CD1c-positive myeloid dendritic cell (primary cell): ENCODE results near the gene DNPEP.
A peak's percentile ranks its signal among the peaks of the same experiment; 100 is the strongest.

Experiments used
- DNase-seq: peaks from one replicate; pipeline ENCODE4 v3.0.0-alpha.2; 2016; ENCODE audit errors: extremely low spot score

Gene DNPEP

DNA sequence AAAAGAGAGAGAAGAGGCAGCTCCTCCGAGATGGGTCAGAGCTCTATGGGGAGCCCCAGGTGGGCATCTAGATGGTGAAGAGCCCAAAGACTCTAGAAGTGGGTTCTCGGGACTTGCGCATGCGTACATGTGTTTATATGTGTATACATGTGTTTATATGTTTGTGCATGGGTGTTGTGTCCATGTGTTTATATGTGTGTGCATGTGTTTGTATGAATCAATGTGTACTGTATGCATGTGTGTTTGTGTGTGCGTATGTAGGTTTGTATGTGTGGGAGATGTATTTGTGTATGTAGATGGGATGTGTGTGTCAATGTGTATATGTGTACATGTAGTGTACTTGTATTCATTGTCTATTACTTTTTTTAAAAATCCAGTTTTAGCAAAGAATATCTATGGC lies 25.6 kb downstream of the DNPEP start:
- no peak for DNase-seq

DNA sequence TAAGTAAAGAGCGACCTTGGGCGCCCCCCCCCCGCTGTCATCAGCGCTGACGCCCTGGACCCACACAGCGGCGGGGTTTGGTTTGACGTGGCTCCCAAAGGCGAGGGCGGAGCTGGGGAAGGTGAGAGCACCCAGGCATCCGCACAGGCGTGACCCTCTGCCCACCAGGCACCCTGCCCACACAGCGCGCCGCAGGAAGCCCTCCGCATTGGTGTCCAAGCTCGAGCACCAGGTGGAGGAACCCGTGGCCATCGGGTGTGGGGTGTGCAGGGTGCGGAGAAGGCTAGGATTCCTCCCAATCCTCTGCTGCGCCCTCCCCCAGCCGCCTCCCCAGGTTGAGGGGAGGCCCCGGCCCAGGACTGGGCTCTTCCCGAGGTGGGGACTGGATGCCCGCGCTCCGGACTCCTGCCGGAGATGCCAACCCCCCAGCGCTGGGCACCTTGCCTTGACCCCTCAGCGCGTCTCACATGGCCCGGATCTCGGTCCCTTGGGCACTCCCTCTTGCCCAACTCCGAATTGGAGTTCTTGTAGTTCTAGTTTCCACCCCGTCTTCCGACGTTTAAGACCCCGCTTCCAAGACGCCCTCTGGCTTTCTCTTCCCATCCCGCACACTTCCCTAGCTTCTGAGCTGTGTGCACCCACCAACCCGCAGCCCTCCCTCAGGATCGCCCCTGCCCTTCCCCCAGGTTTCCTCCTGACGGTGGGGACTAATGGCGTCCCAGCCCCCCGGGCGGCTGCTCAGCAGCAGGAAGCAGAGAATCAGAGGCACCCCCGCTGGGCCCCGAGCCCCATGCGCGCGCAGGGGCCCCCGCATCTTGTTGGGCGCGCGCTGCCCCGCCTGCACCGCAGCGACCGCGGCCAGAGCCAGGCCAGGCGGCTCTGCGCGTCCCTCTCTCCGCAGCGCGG lies 29.3 kb downstream of the DNPEP start:
- peak; percentile 53 for DNase-seq

DNA sequence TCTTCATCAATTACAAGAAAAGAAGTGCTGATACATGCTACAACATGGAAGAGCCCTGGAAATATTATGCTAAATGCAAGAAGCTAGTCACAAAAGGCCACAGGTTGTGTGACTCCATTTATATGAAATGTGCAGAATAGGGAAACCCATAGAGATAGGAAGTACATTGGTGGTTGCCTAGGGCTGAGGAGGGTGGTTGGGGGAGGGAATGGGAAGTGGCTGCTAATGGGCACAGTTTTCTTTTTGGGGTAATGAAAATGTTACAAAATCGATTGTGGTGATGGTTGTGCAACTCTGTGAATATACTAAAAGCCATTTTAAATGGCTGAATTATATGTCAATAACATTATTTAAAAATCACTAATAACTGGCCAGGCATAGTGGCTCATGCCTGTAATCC lies 30.9 kb downstream of the DNPEP start:
- peak; percentile 83 for DNase-seq

DNA sequence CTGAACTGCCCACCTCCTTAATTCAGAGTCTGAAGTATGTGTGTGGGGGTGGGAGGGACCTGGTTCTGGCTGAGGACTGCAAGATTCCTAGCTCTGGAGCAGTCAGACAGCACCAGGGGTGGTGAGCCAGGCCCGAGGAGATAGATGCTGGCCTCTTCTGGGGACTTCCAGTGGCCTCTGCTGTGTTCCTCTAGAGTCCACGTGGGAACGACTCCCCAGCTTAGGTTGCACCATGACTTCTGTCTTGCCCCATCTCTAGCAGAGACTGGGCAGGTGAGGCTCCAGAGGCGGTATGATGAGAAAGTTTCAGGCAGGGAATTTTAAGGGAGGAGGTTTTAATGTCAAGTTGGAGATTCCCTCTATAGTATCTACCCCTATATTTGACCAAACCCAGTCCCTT lies 33.1 kb downstream of the DNPEP start:
- DNase-seq = no peak

- DNase-seq = no peak
Observed at GRCh38 chr2:219353129-219353528, 34.6 kb downstream of the DNPEP start.

GRCh38 chr2:219352448-219353023 lies 35.2 kb downstream of the DNPEP start:
- DNase-seq = peak; percentile 84

DNA sequence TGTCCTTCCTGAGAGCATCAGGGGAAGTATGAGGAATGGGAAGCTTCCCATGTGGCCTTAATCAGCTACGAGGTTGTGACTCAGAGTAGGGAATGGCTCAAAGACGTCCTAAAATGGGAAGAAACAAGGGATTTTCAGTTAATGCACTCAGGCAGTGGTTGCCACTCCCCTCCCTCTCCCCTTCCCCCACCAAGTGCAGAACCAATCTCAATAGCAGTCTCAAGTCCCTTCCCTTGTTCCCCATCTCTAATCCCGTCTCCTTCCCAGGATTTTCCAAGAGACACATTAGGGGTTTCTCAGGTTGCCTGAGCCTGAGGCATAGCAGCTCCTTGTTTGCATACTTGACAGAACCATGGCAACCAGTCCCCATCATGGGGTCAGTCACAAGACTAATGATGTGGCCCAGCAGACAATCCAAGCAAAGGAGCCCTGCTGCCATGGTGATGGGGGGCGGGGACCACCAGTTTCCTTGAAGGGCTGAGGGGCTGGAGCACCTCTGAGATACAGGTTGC lies 36.9 kb downstream of the DNPEP start:
- DNase-seq = peak; percentile 55

GRCh38 chr2:219350215-219350614 lies 37.5 kb downstream of the DNPEP start:
- DNase-seq = no peak

- peak; percentile 84 for DNase-seq
Observed at GRCh38 chr2:219344751-219345430, 42.8 kb downstream of the DNPEP start.

- no peak for DNase-seq
Observed at GRCh38 chr2:219335373-219335786, 52.3 kb downstream of the DNPEP start.

- peak; percentile 38 for DNase-seq
Observed at GRCh38 chr2:219334076-219334475, 53.6 kb downstream of the DNPEP start.

GRCh38 chr2:219332542-219332941 lies 55.2 kb downstream of the DNPEP start, which contains the start of gene RESP18:
TSS of gene RESP18 (minus strand) at chr2:219332744.
- DNase-seq = no peak

DNA sequence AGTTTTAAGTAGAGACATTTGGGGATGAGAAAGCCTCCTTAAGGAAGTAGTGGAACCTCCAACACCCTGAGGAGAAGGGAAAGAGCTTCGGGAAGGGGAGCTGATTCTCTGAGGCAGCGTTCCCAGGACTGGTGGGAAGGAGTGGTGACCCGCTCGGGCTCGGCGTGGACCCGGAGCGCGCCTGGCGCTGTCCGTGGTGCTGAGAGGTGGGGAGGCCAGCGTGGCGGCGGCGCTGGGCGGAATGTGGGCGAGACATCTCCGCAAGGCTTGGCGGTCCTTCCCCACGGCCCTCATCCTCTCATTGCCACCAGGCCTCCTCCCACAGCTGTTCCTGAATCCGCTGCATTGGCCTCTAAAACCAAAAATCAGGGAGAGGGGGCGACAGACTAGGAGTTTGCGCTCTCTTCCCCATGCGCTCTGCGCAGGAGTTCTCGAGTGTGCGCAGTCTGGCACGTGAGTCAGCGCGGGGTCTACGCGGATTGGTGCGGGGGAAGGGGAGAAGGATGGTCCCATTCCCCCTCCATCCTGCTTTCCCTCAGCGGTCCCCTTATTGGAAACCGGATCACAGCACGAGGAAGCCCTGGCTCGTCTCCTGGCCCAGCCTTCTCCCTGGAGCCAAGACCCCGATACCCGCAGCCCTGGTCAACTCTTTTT lies 56.0 kb downstream of the DNPEP start:
- peak; percentile 57 for DNase-seq

DNA sequence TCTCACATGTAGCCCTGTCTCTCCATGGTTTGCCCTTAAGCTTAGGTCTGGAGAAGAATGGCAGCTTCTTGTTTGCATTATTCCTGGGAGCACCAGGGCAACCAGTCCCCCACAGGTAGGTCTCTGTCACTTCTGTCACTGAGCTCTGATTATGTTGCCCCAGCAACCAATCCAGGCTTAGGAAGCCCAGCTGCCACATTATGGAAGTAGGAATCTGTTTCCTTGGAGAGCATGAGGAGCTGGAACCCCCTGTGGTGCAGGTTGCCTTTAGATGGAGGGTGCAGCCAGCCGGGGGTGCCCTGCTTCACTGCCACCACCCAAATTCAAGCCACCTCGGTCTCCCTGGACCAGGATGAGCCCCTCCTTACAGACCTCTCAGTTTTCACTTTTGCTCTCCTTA lies 60.0 kb downstream of the DNPEP start:
- DNase-seq = no peak

DNA sequence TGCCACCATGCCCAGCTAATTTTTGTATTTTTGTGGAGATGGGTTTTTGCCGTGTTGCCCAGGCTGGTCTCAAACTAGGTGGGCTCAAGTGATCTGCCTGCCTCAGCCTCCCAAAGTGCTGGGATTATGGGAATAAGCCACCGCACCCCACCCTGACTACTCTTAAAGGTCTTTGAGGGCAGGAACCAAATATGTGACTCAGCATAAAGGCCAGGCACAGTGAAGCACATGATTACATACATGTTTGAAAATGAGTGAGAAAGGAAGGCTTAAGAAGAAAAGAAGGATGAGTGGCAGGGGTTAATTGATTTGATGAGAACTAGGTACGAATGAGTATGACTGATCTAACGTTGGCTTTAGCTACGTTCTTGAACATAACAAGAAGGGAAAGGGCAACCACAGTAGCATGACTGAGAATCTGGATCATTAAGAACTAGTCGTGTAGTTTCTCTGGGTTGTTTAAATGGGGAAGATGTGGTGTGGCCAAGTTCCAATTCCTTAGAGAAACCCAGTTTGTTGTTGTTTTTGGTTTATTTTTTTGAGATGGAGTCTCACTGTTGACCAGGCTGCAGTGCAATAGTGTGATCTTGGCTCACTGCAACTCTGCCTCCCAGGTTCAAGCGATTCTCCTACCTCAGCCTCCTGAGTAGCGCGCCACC lies 61.9 kb downstream of the DNPEP start:
- DNase-seq = no peak

- no peak for DNase-seq
Observed at GRCh38 chr2:219325136-219325535, 62.6 kb downstream of the DNPEP start.

DNA sequence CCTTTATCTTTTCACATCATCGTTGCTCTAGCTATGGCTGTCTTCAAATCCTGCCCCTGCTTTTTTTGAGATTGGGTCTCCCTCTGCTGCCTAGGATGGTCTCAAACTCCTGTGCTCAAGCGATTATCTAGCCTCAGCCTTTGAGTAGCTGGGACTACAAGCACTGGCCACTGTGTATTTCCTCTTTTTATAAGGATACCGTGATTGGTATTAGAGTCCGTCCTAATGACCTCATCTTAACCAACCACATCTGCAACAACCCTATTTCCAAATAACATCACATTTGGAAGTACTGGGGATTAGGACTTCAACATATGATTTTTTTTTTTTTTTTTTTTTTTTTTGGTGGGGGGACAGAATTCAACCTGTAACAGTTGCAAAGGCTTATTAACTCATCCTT lies 64.3 kb downstream of the DNPEP start:
- peak; percentile 40 for DNase-seq
